ENCODE measurements around the gene AHR. TPM values are rescaled to one million over a fixed set of nuclear protein-coding genes. Genes with fewer than 3 reads are reported as not detected.

Gene AHR
- total and polyA plus RNA-seq, 2 donors (not counting 3 experiments of a cell fraction or from before 2014, with no cell fraction given), result 4.8 to 31.8 TPM

- peaks cover 52% of the 10 kb centered on the region for H3K4me1 ChIP-seq (ENCODE audit: control insufficient read depth, extremely low read depth, insufficient read depth, low read length)
- ChIA-PET CTCF (interaction anchor here (0.5 to 2.5 kb wide), 20 partner anchors 26 to 1266 kb away, joined by 3 to 16 read pairs (median 3); partner anchors contain the start of gene AGR3), POLR2A (interaction anchor here (0.6 kb wide), 2 partner anchors 8 to 285 kb away, joined by 3 to 4 read pairs; no protein-coding TSS in a partner anchor)
- dilution Hi-C loops (cut with MboI; ENCODE audit: extremely low pct_ligation_motif_present, low sequenced_read_pairs), result loop anchor here (10.0 kb wide), 1 partner anchor 140 kb away; no protein-coding TSS in a partner anchor
- peak overlapping the region; percentile 79 for H3K27ac ChIP-seq (ENCODE audit: insufficient read depth, low read depth, low read length)
- H3K36me3 ChIP-seq (ENCODE audit: control insufficient read depth in 2 of 2, extremely low read depth in 1 of 2, insufficient read depth in 2 of 2, low read length in 2 of 2), result no peaks in the 10 kb centered on the region
- no peak overlapping the region for H2AFZ ChIP-seq (ENCODE audit: low read depth, low read length)
- H3K9ac ChIP-seq (replicated peaks; ENCODE audit: extremely low read depth, insufficient read depth, low read length), result peak overlapping the region; percentile 27
- H3K27me3 ChIP-seq (ENCODE audit: control insufficient read depth in 2 of 2, insufficient read depth in 2 of 2, low read length in 2 of 2), result no peaks in the 10 kb centered on the region
- H4K20me1 ChIP-seq (replicated peaks; ENCODE audit: control insufficient read depth, extremely low read depth, insufficient read depth, low read length), result no peaks in the 10 kb centered on the region
- H3K79me2 ChIP-seq (ENCODE audit: control insufficient read depth, insufficient read depth, low read length), result peaks cover 82% of the 10 kb centered on the region
- BruUV-seq (replicated peaks), result no TSS peak
- DNase-seq (ENCODE audit: low read depth, low spot score) (peak; percentile 94), FAIRE-seq (peak; percentile 82)
- intact Hi-C loops (cut with micrococcal nuclease), result loop anchor here (1.0 to 10.0 kb wide), 8 partner anchors 8 to 1040 kb away; no protein-coding TSS in a partner anchor
- H3K9me1 ChIP-seq (replicated peaks; ENCODE audit: control insufficient read depth, extremely low read depth, insufficient read depth, low read length), result no peaks in the 10 kb centered on the region
- TF ChIP-seq FOS (IDR thresholded peaks at IDR 0.05; ENCODE audit: borderline replicate concordance, insufficient read depth, low read length), result peak; percentile 91
- no peak for TF ChIP-seq POLR2A (IDR thresholded peaks at IDR 0.05; ENCODE audit: low read depth, low read length)
- peak; percentile 80 for TF ChIP-seq GATA2 (IDR thresholded peaks at IDR 0.05; ENCODE audit: insufficient read depth, insufficient read length, low read depth, low read length)
- no peak for TF ChIP-seq MAX (IDR thresholded peaks at IDR 0.05; ENCODE audit: insufficient read depth, insufficient read length)
- peak; percentile 79 for TF ChIP-seq JUN (IDR thresholded peaks at IDR 0.05; ENCODE audit: borderline replicate concordance, insufficient read depth, insufficient read length, low read depth)
- H3K9me3 ChIP-seq (replicated peaks; ENCODE audit: control insufficient read depth, insufficient read depth, low read length), result no peaks in the 10 kb centered on the region
- peak overlapping the region in 1 of 3 experiments; percentile 27 for H3K4me3 ChIP-seq (replicated peaks in 1 of 3; ENCODE audit: insufficient read depth in 1 of 3, low read depth in 1 of 3, low read length in 3 of 3)
- H3K4me2 ChIP-seq (ENCODE audit: insufficient read depth, low read length), result peak overlapping the region; percentile 88
Observed at GRCh38 chr7:17304926-17305325, 6.5 kb downstream of the AHR start.

Measured in endothelial cell of umbilical vein (primary cell).